ENCODE measurements around the gene GPC6.

DNA sequence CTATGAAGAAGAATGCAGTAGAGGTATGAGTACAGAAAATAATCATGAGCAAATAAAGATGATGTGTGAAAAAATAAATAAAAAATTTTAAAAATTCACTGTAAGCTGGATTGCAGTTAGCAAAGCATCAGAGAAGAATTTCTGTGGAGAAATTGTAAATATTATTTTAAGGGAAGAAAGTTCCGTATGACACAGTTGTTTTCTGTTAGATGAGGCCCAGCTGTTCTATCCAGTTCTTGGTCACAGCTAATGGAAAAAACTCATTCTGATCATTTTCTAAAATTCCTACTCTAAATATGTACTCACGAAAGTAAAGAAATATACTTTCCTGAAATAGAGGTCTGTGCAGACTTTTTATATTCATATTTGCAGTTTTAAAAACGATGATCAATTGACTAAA is 674.1 kb downstream of the GPC6 start:
- TF ChIP-seq, protein P1, sequence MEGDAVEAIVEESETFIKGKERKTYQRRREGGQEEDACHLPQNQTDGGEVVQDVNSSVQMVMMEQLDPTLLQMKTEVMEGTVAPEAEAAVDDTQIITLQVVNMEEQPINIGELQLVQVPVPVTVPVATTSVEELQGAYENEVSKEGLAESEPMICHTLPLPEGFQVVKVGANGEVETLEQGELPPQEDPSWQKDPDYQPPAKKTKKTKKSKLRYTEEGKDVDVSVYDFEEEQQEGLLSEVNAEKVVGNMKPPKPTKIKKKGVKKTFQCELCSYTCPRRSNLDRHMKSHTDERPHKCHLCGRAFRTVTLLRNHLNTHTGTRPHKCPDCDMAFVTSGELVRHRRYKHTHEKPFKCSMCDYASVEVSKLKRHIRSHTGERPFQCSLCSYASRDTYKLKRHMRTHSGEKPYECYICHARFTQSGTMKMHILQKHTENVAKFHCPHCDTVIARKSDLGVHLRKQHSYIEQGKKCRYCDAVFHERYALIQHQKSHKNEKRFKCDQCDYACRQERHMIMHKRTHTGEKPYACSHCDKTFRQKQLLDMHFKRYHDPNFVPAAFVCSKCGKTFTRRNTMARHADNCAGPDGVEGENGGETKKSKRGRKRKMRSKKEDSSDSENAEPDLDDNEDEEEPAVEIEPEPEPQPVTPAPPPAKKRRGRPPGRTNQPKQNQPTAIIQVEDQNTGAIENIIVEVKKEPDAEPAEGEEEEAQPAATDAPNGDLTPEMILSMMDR (IDR thresholded peaks at IDR 0.05) = no peak
- TF ChIP-seq POLR2AphosphoS5 (IDR thresholded peaks at IDR 0.05) (no peak), POLR2A (IDR thresholded peaks at IDR 0.05) (no peak)
